HFF-Myc (cell line): ENCODE data around the gene HSD17B3.
"Not testable (repeated sequence)": the region's sequence is repeated elsewhere in the genome, so short reads cannot be mapped to it uniquely, and the experiment has no call there.

Experiments
- DNase-seq: peaks from one replicate; pipeline ENCODE4 v3.0.0-alpha.2; 2011; ENCODE audit warnings: low read depth; ENCODE audit errors: extremely low read depth
- H3K4me3 ChIP-seq: replicated peaks from 2 replicates; pipeline ENCODE4 v1.5.1; 2011; ENCODE audit warnings: low read depth, mild to moderate bottlenecking, control low read depth, low read length
- CTCF ChIP-seq: IDR thresholded peaks from 2 replicates; pipeline ENCODE4 v1.5.1; 2012; ENCODE audit warnings: mild to moderate bottlenecking, low read depth, low read length, control low read depth; ENCODE audit errors: missing control alignments

HSD17B3 gene

DNA sequence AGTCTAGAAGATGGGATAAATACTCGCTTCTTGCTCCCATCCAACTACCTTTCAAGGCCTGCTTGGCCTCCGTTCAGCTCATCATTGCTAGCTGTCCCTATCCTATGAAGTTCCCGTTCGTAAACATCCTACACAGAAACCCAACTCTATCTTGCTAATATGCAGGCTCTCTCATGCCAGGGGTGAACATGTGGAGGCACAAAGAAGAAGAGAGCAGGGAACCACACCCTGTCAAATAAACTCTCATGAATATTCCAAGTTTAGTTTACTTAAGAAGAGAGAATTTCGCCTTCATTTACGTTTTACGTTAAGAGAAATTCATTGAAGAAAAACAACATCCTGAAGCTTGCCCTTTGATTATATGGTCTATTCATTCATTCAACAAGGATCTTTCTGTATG is 7.9 kb upstream of the HSD17B3 start:
- DNase-seq: no peak
- no peak for TF ChIP-seq CTCF
- no peak overlapping the region for H3K4me3 ChIP-seq

DNA sequence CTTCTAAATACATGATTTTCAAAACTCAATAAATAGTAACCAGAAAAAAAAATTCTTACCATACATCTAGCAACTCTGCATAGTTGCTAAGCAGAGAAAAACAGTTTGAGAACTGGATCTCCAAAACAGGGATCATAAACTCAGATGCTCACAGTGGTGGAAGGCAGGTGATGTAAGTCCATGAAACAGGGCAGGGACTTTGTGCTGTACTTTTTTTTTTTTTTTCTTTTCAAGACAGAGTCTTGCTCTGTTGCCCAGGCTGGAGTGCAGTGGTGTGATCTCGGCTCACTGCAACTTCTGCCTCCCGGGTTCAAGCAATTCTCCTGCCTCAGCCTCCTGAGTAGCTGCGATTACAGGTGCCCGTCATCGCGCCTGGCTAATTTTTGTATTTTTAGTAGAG is 5.0 kb upstream of the HSD17B3 start:
- H3K4me3 ChIP-seq, DNase-seq: not testable (repeated sequence)

GRCh38 chr9:96305171-96305570 is 3.2 kb upstream of the HSD17B3 start:
- DNase-seq: no peak
- no peak overlapping the region for H3K4me3 ChIP-seq
- TF ChIP-seq CTCF: no peak

DNA sequence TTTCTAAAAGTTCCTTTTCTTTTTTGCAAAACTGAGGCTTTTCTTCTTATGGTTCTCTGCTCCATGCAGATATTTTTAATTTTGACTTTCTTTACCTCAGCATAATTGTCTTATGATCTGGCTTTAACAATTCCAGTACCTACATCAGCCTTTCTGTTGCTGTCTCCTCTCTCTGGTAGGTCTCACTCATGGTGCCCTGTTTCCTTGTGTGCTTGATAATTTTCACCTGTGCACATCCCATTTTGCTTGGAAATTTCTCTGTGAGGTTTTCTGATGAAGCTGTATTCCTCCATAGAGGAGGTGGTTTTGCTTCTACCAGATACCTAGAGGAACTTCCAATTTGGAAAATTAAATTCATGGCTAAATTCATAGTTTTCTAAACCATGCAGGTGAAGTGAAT is 2.3 kb upstream of the HSD17B3 start:
- TF ChIP-seq CTCF: no peak
- no peak overlapping the region for H3K4me3 ChIP-seq
- no peak for DNase-seq

DNA sequence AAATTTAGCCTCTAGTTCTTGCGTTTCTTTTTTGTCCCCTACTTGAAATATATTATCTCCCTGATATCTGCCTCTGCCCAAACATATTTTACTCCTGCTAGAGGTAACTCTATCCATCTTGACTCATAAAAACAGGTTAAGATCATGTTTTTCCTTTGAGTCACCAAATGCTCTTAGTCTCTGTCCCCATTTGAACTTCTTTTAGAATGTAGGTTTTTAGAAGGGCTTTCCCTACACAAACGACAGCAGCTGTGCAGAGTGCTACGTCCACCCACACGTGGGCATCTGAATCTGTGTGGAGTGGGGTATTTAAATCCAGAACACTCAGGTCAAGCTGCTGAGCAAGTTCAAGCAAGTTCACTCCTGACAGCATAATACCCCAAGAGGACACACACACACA is 2.2 kb downstream of the HSD17B3 start:
- peak; percentile 11 for DNase-seq
- TF ChIP-seq CTCF: no peak
- no peak overlapping the region for H3K4me3 ChIP-seq

GRCh38 chr9:96294159-96294545 is 7.8 kb downstream of the HSD17B3 start:
- TF ChIP-seq CTCF: no peak
- H3K4me3 ChIP-seq: no peak overlapping the region
- DNase-seq: no peak

GRCh38 chr9:96293498-96294158 is 8.3 kb downstream of the HSD17B3 start:
- no peak overlapping the region for H3K4me3 ChIP-seq
- no peak for TF ChIP-seq CTCF
- DNase-seq: peak; percentile 30
